HepG2 (cell line): ENCODE results near the gene NDE1. TPM values are rescaled to one million over a fixed set of nuclear protein-coding genes. Genes with fewer than 3 reads are reported as not detected.

ENCODE experiments used
- HOXD1 ChIP-seq: sonication (generic); formaldehyde crosslinking; IDR thresholded peaks from 2 replicates; pipeline ENCODE4 v1.5.0; 2020; ENCODE audit warnings: missing genetic modification reagents
- KLF16 ChIP-seq, 2 experiments: sonication (generic) in 1 of 2; formaldehyde crosslinking in 1 of 2; IDR thresholded peaks; 2 replicates each; pipeline versions ENCODE4 v1.6.1 to v1.8.0; 2016 to 2023; ENCODE audit warnings: missing genetic modification reagents in 2 of 2, missing compliant biosample characterization in 1 of 2
- LRRFIP1 ChIP-seq: sonication (generic); formaldehyde crosslinking; conservative IDR thresholded peaks from 2 replicates; pipeline ENCODE4 v1.4.0; 2020; ENCODE audit warnings: missing genetic modification reagents
- MAZ ChIP-seq, 2 experiments: sonication (generic) in 1 of 2; formaldehyde crosslinking in 1 of 2; IDR thresholded peaks; 2 replicates each; pipeline versions ENCODE4 v1.5.0 to v1.6.1; 2012 to 2020; ENCODE audit warnings: low read depth in 2 of 2, mild to moderate bottlenecking in 2 of 2, borderline replicate concordance in 1 of 2, improper control_type of control experiment in 1 of 2, low read length in 1 of 2, missing genetic modification reagents in 1 of 2, moderate library complexity in 1 of 2
- MTA1 ChIP-seq: sonication (generic); formaldehyde crosslinking; IDR thresholded peaks from 2 replicates; pipeline ENCODE4 v1.4.0; 2020; ENCODE audit warnings: missing genetic modification reagents, mild to moderate bottlenecking, borderline replicate concordance
- MYC ChIP-seq: sonication (generic); formaldehyde crosslinking; IDR thresholded peaks from 2 replicates; pipeline ENCODE4 v1.9.0; 2021; ENCODE audit warnings: missing genetic modification reagents, borderline replicate concordance
- ONECUT2 ChIP-seq: sonication (generic); formaldehyde crosslinking; IDR thresholded peaks from 2 replicates; pipeline ENCODE4 v1.4.0; 2020; ENCODE audit warnings: missing genetic modification reagents
- PBX2 ChIP-seq: IDR thresholded peaks from 2 replicates; pipeline ENCODE4 v1.6.1; 2016; ENCODE audit warnings: control low read depth
- RARG ChIP-seq: sonication (generic); formaldehyde crosslinking; IDR thresholded peaks from 2 replicates; pipeline ENCODE4 v1.4.0; 2020; ENCODE audit warnings: low read depth, mild to moderate bottlenecking, missing genetic modification reagents
- RNF2 ChIP-seq: fragments of 450-650 bp; conservative IDR thresholded peaks from 2 replicates; pipeline ENCODE4 v1.6.1; 2016; ENCODE audit warnings: low read depth
- TBP ChIP-seq: sonication (generic); formaldehyde crosslinking; IDR thresholded peaks from 2 replicates; pipeline ENCODE4 v1.5.0; 2020; ENCODE audit warnings: missing genetic modification reagents
- TEF ChIP-seq: sonication (generic); formaldehyde crosslinking; IDR thresholded peaks from 2 replicates; pipeline ENCODE4 v1.5.0; 2020; ENCODE audit warnings: missing genetic modification reagents
- U2AF2 ChIP-seq: fragments of 200-400 bp; formaldehyde crosslinking; IDR thresholded peaks from 2 replicates; pipeline ENCODE4 v1.6.1; 2017; ENCODE audit warnings: low read depth, mild to moderate bottlenecking, low read length
- ZEB1 ChIP-seq: IDR thresholded peaks from 2 replicates; pipeline ENCODE4 v1.6.1; 2012; ENCODE audit warnings: mild to moderate bottlenecking, low read depth, inconsistent platforms; ENCODE audit not compliant: insufficient replicate concordance
- ZNF343 ChIP-seq: sonication (generic); formaldehyde crosslinking; IDR thresholded peaks from 2 replicates; pipeline ENCODE4 v1.4.0; 2020; ENCODE audit warnings: mild to moderate bottlenecking, missing genetic modification reagents
- ZNF431 ChIP-seq: sonication (generic); formaldehyde crosslinking; IDR thresholded peaks from 2 replicates; pipeline ENCODE4 v1.9.0; 2022; ENCODE audit warnings: missing genetic modification reagents, low read depth, mild to moderate bottlenecking, borderline replicate concordance
- ZNF589 ChIP-seq: sonication (generic); formaldehyde crosslinking; conservative IDR thresholded peaks from 2 replicates; pipeline ENCODE4 v1.8.0; 2022; ENCODE audit warnings: mild to moderate bottlenecking, moderate library complexity, missing genetic modification reagents
- ZNF674 ChIP-seq: sonication (generic); formaldehyde crosslinking; IDR thresholded peaks from 2 replicates; pipeline ENCODE4 v1.5.0; 2020; ENCODE audit warnings: low read depth, mild to moderate bottlenecking, missing genetic modification reagents
- ZNF776 ChIP-seq: sonication (generic); formaldehyde crosslinking; IDR thresholded peaks from 2 replicates; pipeline ENCODE4 v1.4.0; 2020; ENCODE audit warnings: mild to moderate bottlenecking, missing genetic modification reagents
- ZNF883 ChIP-seq: sonication (generic); formaldehyde crosslinking; IDR thresholded peaks from 2 replicates; pipeline ENCODE4 v1.5.1; 2020; ENCODE audit warnings: mild to moderate bottlenecking, missing genetic modification reagents; ENCODE audit errors: not compliant biosample characterization
- polyA plus RNA-seq, 8 experiments: library from polyadenylated mRNA; depleted of rRNA in 3 of 8; stranded (reverse) in 7 of 8; unstranded in 1 of 8; fragments of >200 nt; fragmentation: Illumina TruSeq in 4 of 8; extraction: Trizol in 4 of 8; gene quantifications; 2 replicates each; pipeline versions ENCODE4 v1.2.1 to v1.2.3, GENCODE V29; 2011 to 2016; ENCODE audit warnings: low read depth in 4 of 8, missing spikeins in 1 of 8, mixed read lengths in 1 of 8; ENCODE audit not compliant: insufficient read depth in 1 of 8
- total RNA-seq, 5 experiments: library from RNA; depleted of rRNA; stranded (reverse); fragments of >200 nt; fragmentation: Illumina TruSeq; extraction: Trizol; gene quantifications; 2 replicates each; pipeline ENCODE4 v1.2.3, GENCODE V29; 2016; ENCODE audit warnings: low read depth in 1 of 5
- TF ChIP-seq, protein P1 (sequence below): sonication (generic); formaldehyde crosslinking; IDR thresholded peaks from 2 replicates; pipeline ENCODE4 v1.4.0; 2020; ENCODE audit warnings: missing genetic modification reagents, mild to moderate bottlenecking, borderline replicate concordance

The NDE1 gene
- total and polyA plus RNA-seq, 2 of the 13 experiments (the other 11 are each of a cell fraction or from before 2014, with no cell fraction given) = 40.9 to 72.5 TPM

DNA sequence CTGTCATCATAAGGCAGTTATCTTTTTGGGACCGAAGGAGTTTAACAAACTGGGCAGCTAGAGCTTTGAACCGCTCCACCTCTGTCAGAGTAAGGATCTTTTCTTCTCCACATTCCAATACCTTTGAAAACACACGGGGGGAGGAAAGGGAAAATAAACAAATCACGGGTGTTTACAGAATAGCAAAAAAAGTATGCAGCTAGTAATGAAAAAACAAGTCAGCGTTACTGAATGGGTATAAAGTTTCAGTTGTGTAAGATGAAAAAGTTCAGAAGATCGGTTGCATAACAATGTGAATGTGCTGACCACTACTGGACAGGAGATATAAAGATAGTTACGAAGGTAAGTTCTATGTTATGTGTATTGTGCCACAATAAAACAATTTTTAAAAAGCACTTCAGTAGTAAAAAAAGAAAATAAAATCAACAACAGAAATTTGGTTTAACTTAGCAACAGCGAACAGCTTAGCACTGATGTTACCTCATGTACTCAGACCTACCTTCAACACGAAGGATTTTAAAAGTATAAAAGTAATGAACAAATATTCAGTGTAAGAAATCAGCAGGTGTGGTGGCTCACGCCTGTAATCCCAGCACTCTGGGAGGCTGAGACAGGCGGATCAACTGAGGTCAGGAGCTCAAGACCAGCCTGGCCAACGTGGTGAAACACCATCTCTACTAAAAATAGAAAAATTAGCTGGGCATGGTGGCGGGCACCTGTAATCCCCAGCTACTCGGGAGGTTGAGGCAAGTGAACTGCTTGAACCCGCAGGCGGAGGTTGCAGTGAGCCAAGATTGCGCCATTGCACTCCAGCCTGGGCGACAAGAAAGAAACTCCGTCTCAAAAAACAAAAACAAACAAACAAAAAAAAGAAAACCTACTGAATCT is 41.4 kb upstream of the NDE1 start (continued):
- TF ChIP-seq LRRFIP1 (CRISPR knock-in tag) (no peak), KLF16 (CRISPR knock-in tag; IDR thresholded peaks at IDR 0.05) (peak in 1 of 2 experiments; percentile 87; a peak in 1 of 4 replicates), ONECUT2 (CRISPR knock-in tag) (no peak), ZNF674 (CRISPR knock-in tag) (no peak), RNF2 (no peak), MTA1 (CRISPR knock-in tag) (no peak), U2AF2 (no peak), ZNF589 (CRISPR knock-in tag) (no peak), TBP (no peak), MYC (CRISPR knock-in tag) (no peak), MAZ (IDR thresholded peaks at IDR 0.05; ENCODE audit: borderline replicate concordance, low read depth, low read length) (no peak), MAZ (CRISPR knock-in tag; IDR thresholded peaks at IDR 0.05; ENCODE audit: low read depth) (no peak; the same call in 1 of the 2 replicates), ZNF883 (CRISPR knock-in tag) (no peak), HOXD1 (CRISPR knock-in tag) (no peak), ZNF776 (CRISPR knock-in tag) (no peak; the same call in 1 of the 2 replicates), ZEB1 (no peak), RARG (CRISPR knock-in tag) (no peak), ZNF431 (CRISPR knock-in tag) (no peak), ZNF343 (CRISPR knock-in tag) (no peak), TEF (peak; percentile 100), PBX2 (CRISPR knock-in tag) (0 out of 2 replicates have a peak, but pooled peaks have one; percentile 11)
- TF ChIP-seq, protein P1, sequence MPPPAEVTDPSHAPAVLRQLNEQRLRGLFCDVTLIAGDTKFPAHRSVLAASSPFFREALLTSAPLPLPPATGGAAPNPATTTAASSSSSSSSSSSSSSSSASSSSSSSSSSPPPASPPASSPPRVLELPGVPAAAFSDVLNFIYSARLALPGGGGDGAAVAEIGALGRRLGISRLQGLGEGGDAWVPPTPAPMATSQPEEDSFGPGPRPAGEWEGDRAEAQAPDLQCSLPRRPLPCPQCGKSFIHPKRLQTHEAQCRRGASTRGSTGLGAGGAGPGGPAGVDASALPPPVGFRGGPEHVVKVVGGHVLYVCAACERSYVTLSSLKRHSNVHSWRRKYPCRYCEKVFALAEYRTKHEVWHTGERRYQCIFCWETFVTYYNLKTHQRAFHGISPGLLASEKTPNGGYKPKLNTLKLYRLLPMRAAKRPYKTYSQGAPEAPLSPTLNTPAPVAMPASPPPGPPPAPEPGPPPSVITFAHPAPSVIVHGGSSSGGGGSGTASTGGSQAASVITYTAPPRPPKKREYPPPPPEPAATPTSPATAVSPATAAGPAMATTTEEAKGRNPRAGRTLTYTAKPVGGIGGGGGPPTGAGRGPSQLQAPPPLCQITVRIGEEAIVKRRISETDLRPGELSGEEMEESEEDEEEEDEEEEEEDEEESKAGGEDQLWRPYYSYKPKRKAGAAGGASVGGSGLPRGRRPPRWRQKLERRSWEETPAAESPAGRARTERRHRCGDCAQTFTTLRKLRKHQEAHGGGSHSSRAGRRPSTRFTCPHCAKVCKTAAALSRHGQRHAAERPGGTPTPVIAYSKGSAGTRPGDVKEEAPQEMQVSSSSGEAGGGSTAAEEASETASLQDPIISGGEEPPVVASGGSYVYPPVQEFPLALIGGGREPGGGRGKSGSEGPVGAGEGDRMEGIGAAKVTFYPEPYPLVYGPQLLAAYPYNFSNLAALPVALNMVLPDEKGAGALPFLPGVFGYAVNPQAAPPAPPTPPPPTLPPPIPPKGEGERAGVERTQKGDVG (CRISPR knock-in tag) = no peak
